Measurements from ENCODE around the gene SEMA3A. TPM values are rescaled to one million over a fixed set of nuclear protein-coding genes. Genes with fewer than 3 reads are reported as not detected.

Gene SEMA3A
- total RNA-seq, 1 experiment from 2014 or later = 6.3 TPM

DNA sequence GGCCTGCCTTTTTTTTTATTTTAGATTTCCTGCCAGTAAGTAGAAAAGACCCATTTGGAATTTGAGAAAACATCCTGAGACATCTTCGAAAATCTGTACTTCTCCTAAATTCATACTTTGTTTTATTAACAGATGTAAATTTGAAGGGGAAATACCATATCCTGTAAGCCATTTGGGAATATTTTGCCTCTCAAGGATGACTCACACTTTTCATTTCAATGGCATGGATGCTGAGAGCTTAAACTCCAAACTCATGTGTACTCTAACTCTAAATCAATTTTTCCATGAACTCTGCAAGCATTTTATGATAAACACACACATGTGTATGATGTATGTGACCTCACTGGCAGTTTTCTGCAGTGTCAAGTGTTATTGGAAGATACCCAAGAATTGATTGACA, 89.0 kb downstream of the SEMA3A start:
- 0 out of 2 replicates have a peak, but pooled peaks cover 4% of the 10 kb centered on the region for H3K9me2 ChIP-seq (ENCODE audit: insufficient read depth)
- no peaks in the 10 kb centered on the region for H3K36me3 ChIP-seq (ENCODE audit: low read depth)
- TF ChIP-seq, protein P1, sequence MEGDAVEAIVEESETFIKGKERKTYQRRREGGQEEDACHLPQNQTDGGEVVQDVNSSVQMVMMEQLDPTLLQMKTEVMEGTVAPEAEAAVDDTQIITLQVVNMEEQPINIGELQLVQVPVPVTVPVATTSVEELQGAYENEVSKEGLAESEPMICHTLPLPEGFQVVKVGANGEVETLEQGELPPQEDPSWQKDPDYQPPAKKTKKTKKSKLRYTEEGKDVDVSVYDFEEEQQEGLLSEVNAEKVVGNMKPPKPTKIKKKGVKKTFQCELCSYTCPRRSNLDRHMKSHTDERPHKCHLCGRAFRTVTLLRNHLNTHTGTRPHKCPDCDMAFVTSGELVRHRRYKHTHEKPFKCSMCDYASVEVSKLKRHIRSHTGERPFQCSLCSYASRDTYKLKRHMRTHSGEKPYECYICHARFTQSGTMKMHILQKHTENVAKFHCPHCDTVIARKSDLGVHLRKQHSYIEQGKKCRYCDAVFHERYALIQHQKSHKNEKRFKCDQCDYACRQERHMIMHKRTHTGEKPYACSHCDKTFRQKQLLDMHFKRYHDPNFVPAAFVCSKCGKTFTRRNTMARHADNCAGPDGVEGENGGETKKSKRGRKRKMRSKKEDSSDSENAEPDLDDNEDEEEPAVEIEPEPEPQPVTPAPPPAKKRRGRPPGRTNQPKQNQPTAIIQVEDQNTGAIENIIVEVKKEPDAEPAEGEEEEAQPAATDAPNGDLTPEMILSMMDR (conservative IDR thresholded peaks at IDR 0.05) = no peak
- TF ChIP-seq EZH2 (IDR thresholded peaks at IDR 0.05; ENCODE audit: low read depth) = no peak
- intact Hi-C loops (cut with micrococcal nuclease; ENCODE audit: unreplicated experiment) = no loop called here
- H3K79me2 ChIP-seq (ENCODE audit: low read depth) = no peaks in the 10 kb centered on the region
- H3F3A ChIP-seq (ENCODE audit: insufficient read depth, low read depth) = no peaks in the 10 kb centered on the region
- CTCF ChIA-PET = no interaction called here
- no peaks in the 10 kb centered on the region for H4K20me1 ChIP-seq (ENCODE audit: insufficient read depth)
- H3K4me2 ChIP-seq = no peak overlapping the region
- no peaks in the 10 kb centered on the region for H3K9me3 ChIP-seq (ENCODE audit: insufficient read depth, low read depth)
- H3K4me3 ChIP-seq = no peak overlapping the region
- no peak overlapping the region for H3K27ac ChIP-seq
- no peaks in the 10 kb centered on the region for H3K4me1 ChIP-seq (replicated peaks; ENCODE audit: insufficient read depth)
- BruUV-seq (replicated peaks) = no TSS peak
- H2AFZ ChIP-seq = no peak overlapping the region
- DNase-seq = no peak
- no peaks in the 10 kb centered on the region for H3K27me3 ChIP-seq (ENCODE audit: insufficient read depth, low read depth)
- POLR2A ChIA-PET (ENCODE audit: unreplicated experiment) = no interaction called here

DNA sequence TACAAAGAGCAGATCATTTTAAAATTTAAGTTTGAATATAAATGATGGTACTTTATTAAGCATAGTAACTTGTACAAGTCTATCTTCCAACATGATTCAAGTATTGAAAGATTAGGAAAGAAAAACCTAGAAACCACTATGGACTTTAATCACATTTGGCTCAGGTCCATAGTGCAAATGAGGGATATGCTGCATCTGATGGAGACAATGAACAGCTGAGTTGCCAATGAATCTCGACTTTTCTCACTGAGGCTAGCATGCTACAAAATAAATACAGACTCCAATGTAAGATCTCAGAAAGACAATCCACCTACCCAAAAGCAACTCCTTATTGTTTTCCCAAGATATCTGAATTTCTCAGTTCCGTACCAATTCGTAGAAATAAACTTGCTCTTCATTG, 89.8 kb downstream of the SEMA3A start:
- H3F3A ChIP-seq (ENCODE audit: insufficient read depth, low read depth) = no peaks in the 10 kb centered on the region
- H3K4me1 ChIP-seq (replicated peaks; ENCODE audit: insufficient read depth) = no peaks in the 10 kb centered on the region
- no peaks in the 10 kb centered on the region for H3K79me2 ChIP-seq (ENCODE audit: low read depth)
- no peaks in the 10 kb centered on the region for H3K27me3 ChIP-seq (ENCODE audit: insufficient read depth, low read depth)
- POLR2A ChIA-PET (ENCODE audit: unreplicated experiment) = interaction anchor here (0.6 kb wide), 1 partner anchor 97 kb away, joined by 5 read pairs; no protein-coding TSS in a partner anchor
- no peaks in the 10 kb centered on the region for H4K20me1 ChIP-seq (ENCODE audit: insufficient read depth)
- no peak overlapping the region for H3K27ac ChIP-seq
- H2AFZ ChIP-seq = no peak overlapping the region
- CTCF ChIA-PET = no interaction called here
- no peaks in the 10 kb centered on the region for H3K36me3 ChIP-seq (ENCODE audit: low read depth)
- TF ChIP-seq, protein P1 (conservative IDR thresholded peaks at IDR 0.05) = no peak
- no peak for TF ChIP-seq EZH2 (IDR thresholded peaks at IDR 0.05; ENCODE audit: low read depth)
- H3K4me2 ChIP-seq = no peak overlapping the region
- BruUV-seq (replicated peaks) = no TSS peak
- no peak for DNase-seq
- no peak overlapping the region for H3K4me3 ChIP-seq
- H3K9me2 ChIP-seq (ENCODE audit: insufficient read depth) = 0 out of 2 replicates have a peak, but pooled peaks cover 4% of the 10 kb centered on the region
- intact Hi-C loops (cut with micrococcal nuclease; ENCODE audit: unreplicated experiment) = no loop called here
- no peaks in the 10 kb centered on the region for H3K9me3 ChIP-seq (ENCODE audit: insufficient read depth, low read depth)

DNA sequence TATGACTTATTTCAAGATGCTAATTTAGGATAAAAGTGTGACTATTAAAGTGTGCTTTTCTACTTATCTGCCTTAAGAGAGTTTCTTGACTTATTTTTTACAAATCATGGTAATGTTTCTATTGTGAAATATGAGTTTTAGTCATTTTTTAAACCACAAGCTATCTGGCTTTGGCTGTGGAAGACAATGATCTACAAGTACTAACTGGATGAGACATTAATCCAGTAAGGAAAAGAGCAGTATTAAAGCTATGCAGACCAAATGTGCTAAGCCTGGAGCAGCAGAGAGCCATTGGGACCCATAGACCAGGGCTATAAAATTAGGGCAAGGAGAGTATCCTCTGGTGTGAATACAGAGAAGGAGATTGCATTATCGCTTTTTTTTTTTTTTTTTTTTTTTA, 92.4 kb downstream of the SEMA3A start:
- Histone ChIP-seq H3K79me2 (ENCODE audit: low read depth) (no peaks in the 10 kb centered on the region), H3K4me2 (no peak overlapping the region), H3K27ac (no peak overlapping the region), H3F3A (ENCODE audit: insufficient read depth, low read depth) (no peaks in the 10 kb centered on the region), H2AFZ (no peak overlapping the region), H3K4me1 (replicated peaks; ENCODE audit: insufficient read depth) (no peaks in the 10 kb centered on the region), H3K9me3 (ENCODE audit: insufficient read depth, low read depth) (no peaks in the 10 kb centered on the region), H3K9me2 (ENCODE audit: insufficient read depth) (0 out of 2 replicates have a peak, but pooled peaks cover 4% of the 10 kb centered on the region), H3K27me3 (ENCODE audit: insufficient read depth, low read depth) (no peaks in the 10 kb centered on the region), H3K36me3 (ENCODE audit: low read depth) (no peaks in the 10 kb centered on the region), H4K20me1 (ENCODE audit: insufficient read depth) (no peaks in the 10 kb centered on the region), H3K4me3 (no peak overlapping the region)
- intact Hi-C loops (cut with micrococcal nuclease; ENCODE audit: unreplicated experiment) = no loop called here
- TF ChIP-seq, protein P1 (conservative IDR thresholded peaks at IDR 0.05) = no peak
- TF ChIP-seq EZH2 (IDR thresholded peaks at IDR 0.05; ENCODE audit: low read depth) = no peak
- CTCF ChIA-PET = interaction anchor here (0.6 kb wide), 1 partner anchor 124 kb away, joined by 3 read pairs; no protein-coding TSS in a partner anchor
- BruUV-seq (replicated peaks) = no TSS peak
- no peak for DNase-seq
- POLR2A ChIA-PET (ENCODE audit: unreplicated experiment) = no interaction called here

Data from PC-9 (cell line).